ENCODE results near the gene ZNF821. TPM values are rescaled to one million over a fixed set of nuclear protein-coding genes. Genes with fewer than 3 reads are reported as not detected.

The ZNF821 gene
- polyA plus RNA-seq, 1 of the 3 experiments (the other 2 are of a cell fraction), result 8.8 TPM

GRCh38 chr16:71931001-71931400 lies 47.0 kb upstream of the ZNF821 start:
- CTCF ChIA-PET, result interaction anchor here (1.1 kb wide), 1 partner anchor 11 kb away, joined by 3 read pairs; no protein-coding TSS in a partner anchor
- no peak overlapping the region for H3K4me2 ChIP-seq
- no peak overlapping the region for H3K4me3 ChIP-seq (ENCODE audit: low read depth in 2 of 2, low read length in 1 of 2)
- H3K9me3 ChIP-seq, result no peaks in the 10 kb centered on the region
- H3K79me2 ChIP-seq (ENCODE audit: insufficient read depth), result peaks cover 47% of the 10 kb centered on the region
- peaks cover 45% of the 10 kb centered on the region for H3F3A ChIP-seq (replicated peaks; ENCODE audit: insufficient read depth)
- 98% methylated on average over 2 of the region's 2 CpGs for WGBS (ENCODE audit: low lambda C conversion rate)
- H3K4me1 ChIP-seq (ENCODE audit: control insufficient read depth in 1 of 2, insufficient read depth in 2 of 2, low read depth in 1 of 2, low read length in 1 of 2), result peaks cover 17 to 40% of the 10 kb centered on the region in 2 experiments
- peak overlapping the region in 1 of 2 experiments; percentile 87; a peak in 1 of 4 replicates for H3K27ac ChIP-seq (ENCODE audit: low read depth in 2 of 2, low read length in 1 of 2)
- POLR2A ChIA-PET, result no interaction called here
- TF ChIP-seq USF2 (IDR thresholded peaks at IDR 0.05; ENCODE audit: borderline replicate concordance, low read depth, low read length) (no peak), SMC3 (IDR thresholded peaks at IDR 0.05; ENCODE audit: low read depth, low read length) (no peak), MEF2A (IDR thresholded peaks at IDR 0.05; ENCODE audit: borderline replicate concordance, low read depth) (no peak), MXI1 (IDR thresholded peaks at IDR 0.05; ENCODE audit: low read depth, low read length) (no peak), PBX3 (IDR thresholded peaks at IDR 0.05) (no peak), RAD21 (IDR thresholded peaks at IDR 0.05; ENCODE audit: low read length) (no peak)
- H3K9ac ChIP-seq, result no peak overlapping the region
- H3K9me2 ChIP-seq, result no peaks in the 10 kb centered on the region
- no peak for DNase-seq
- H4K20me1 ChIP-seq (ENCODE audit: insufficient read depth), result peaks cover 77% of the 10 kb centered on the region
- H3K27me3 ChIP-seq (ENCODE audit: insufficient read depth), result no peaks in the 10 kb centered on the region
- peaks cover 50 to 63% of the 10 kb centered on the region in 2 experiments for H3K36me3 ChIP-seq (replicated peaks in 1 of 2; ENCODE audit: control insufficient read depth in 1 of 2, insufficient read depth in 2 of 2, low read length in 1 of 2)
- H2AFZ ChIP-seq (ENCODE audit: low read depth), result no peak overlapping the region

- Histone ChIP-seq H3K4me1 (ENCODE audit: control insufficient read depth in 1 of 2, insufficient read depth in 2 of 2, low read depth in 1 of 2, low read length in 1 of 2) (peaks cover 17 to 40% of the 10 kb centered on the region in 2 experiments), H3K79me2 (ENCODE audit: insufficient read depth) (peaks cover 56% of the 10 kb centered on the region), H3K27ac (ENCODE audit: low read depth in 2 of 2, low read length in 1 of 2) (peak overlapping the region; percentile 48 to 87; a peak in 3 of 4 replicates), H3K9ac (peak overlapping the region; percentile 55), H3K4me2 (peak overlapping the region; percentile 47; the same call in 1 of the 2 replicates), H3K4me3 (ENCODE audit: low read depth in 2 of 2, low read length in 1 of 2) (no peak overlapping the region), H3K9me3 (no peaks in the 10 kb centered on the region), H3K9me2 (no peaks in the 10 kb centered on the region), H2AFZ (ENCODE audit: low read depth) (no peak overlapping the region), H3K36me3 (replicated peaks in 1 of 2; ENCODE audit: control insufficient read depth in 1 of 2, insufficient read depth in 2 of 2, low read length in 1 of 2) (peaks cover 50 to 63% of the 10 kb centered on the region in 2 experiments), H3K27me3 (ENCODE audit: insufficient read depth) (no peaks in the 10 kb centered on the region), H4K20me1 (ENCODE audit: insufficient read depth) (peaks cover 77% of the 10 kb centered on the region), H3F3A (replicated peaks; ENCODE audit: insufficient read depth) (peaks cover 50% of the 10 kb centered on the region)
- no peak for TF ChIP-seq FOXM1 (IDR thresholded peaks at IDR 0.05; ENCODE audit: low read depth)
- TF ChIP-seq SIN3A (IDR thresholded peaks at IDR 0.05; ENCODE audit: borderline replicate concordance, low read depth, low read length), result no peak
- TF ChIP-seq PBX3 (IDR thresholded peaks at IDR 0.05), result no peak
- TF ChIP-seq TCF12 (IDR thresholded peaks at IDR 0.05), result no peak
- no peak for TF ChIP-seq USF2 (IDR thresholded peaks at IDR 0.05; ENCODE audit: borderline replicate concordance, low read depth, low read length)
- no peak for TF ChIP-seq YY1 (IDR thresholded peaks at IDR 0.05; ENCODE audit: low read depth)
- TF ChIP-seq POLR2AphosphoS5 (IDR thresholded peaks at IDR 0.05; ENCODE audit: low read depth, low read length), result no peak
- no peak for TF ChIP-seq EP300 (IDR thresholded peaks at IDR 0.05; ENCODE audit: borderline replicate concordance in 1 of 2, low read depth in 1 of 2, low read length in 1 of 2)
- TF ChIP-seq RCOR1 (IDR thresholded peaks at IDR 0.05; ENCODE audit: low read length), result no peak
- no peak for TF ChIP-seq NRF1 (IDR thresholded peaks at IDR 0.05; ENCODE audit: low read depth, low read length)
- TF ChIP-seq FOXJ3 (CRISPR knock-in tag; IDR thresholded peaks at IDR 0.05), result no peak
- no peak for TF ChIP-seq ZBTB33 (IDR thresholded peaks at IDR 0.05; ENCODE audit: borderline replicate concordance, low read depth)
- no peak for TF ChIP-seq MXI1 (IDR thresholded peaks at IDR 0.05; ENCODE audit: low read depth, low read length)
- no peak for TF ChIP-seq NFIC (IDR thresholded peaks at IDR 0.05; ENCODE audit: borderline replicate concordance)
- no peak for TF ChIP-seq IRF3 (IDR thresholded peaks at IDR 0.05; ENCODE audit: low read depth, low read length)
- CTCF ChIA-PET, result interaction anchor here (1.9 to 2.0 kb wide), 2 partner anchors 32 to 47 kb away, joined by 7 to 8 read pairs; partner anchors contain the start of gene ZNF821
- 84% methylated on average over 5 of the region's 5 CpGs for WGBS (ENCODE audit: low lambda C conversion rate)
- POLR2A ChIA-PET, result interaction anchor here (1.0 kb wide), 1 partner anchor 9 kb away, joined by 3 read pairs; no protein-coding TSS in a partner anchor
- no peak for DNase-seq
These were observed 46.1 kb upstream of the ZNF821 start for GRCh38 chr16:71930013-71930563.

Data from SK-N-SH (cell line).